ENCODE measurements around the gene HENMT1. TPM values are rescaled to one million over a fixed set of nuclear protein-coding genes. Genes with fewer than 3 reads are reported as not detected.

HENMT1 gene
- total and polyA plus RNA-seq, 9 of the 15 experiments (the other 6 are each of a cell fraction or from before 2014, with no cell fraction given): not detected

DNA sequence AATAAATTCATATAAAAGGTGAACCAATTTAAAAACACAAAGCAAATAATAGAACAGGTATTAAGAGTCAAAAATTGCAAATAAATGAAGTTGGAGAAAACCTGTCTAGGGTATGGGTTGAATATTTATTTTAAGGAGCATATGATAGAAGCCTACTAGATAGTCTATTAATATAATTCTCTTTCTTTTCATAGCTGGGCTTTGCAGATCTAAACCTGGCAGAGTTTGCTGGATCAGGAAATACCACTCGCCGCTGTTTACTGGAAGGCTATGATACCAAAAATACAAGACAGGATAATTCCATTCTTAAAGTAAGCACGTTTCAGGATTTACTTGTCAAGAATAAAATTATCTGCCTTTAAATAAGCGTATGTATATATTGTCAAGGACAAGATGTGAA is 48.9 kb downstream of the HENMT1 start (continued):
- TF ChIP-seq NCOA6 (IDR thresholded peaks at IDR 0.05): no peak
- no peak for TF ChIP-seq CREM (IDR thresholded peaks at IDR 0.05; ENCODE audit: low read depth)
- no peak for TF ChIP-seq MAFG (tag; conservative IDR thresholded peaks at IDR 0.05)
- no peak for TF ChIP-seq KDM5B (IDR thresholded peaks at IDR 0.05; ENCODE audit: insufficient replicate concordance, low read depth, low read length)
- no peak for TF ChIP-seq YBX1 (IDR thresholded peaks at IDR 0.05)
- TF ChIP-seq, protein P1, sequence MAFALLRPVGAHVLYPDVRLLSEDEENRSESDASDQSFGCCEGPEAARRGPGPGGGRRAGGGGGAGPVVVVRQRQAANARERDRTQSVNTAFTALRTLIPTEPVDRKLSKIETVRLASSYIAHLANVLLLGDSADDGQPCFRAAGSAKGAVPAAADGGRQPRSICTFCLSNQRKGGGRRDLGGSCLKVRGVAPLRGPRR (CRISPR knock-in tag; IDR thresholded peaks at IDR 0.05): no peak
- TF ChIP-seq SLC30A9 (CRISPR knock-in tag; IDR thresholded peaks at IDR 0.05): no peak

DNA sequence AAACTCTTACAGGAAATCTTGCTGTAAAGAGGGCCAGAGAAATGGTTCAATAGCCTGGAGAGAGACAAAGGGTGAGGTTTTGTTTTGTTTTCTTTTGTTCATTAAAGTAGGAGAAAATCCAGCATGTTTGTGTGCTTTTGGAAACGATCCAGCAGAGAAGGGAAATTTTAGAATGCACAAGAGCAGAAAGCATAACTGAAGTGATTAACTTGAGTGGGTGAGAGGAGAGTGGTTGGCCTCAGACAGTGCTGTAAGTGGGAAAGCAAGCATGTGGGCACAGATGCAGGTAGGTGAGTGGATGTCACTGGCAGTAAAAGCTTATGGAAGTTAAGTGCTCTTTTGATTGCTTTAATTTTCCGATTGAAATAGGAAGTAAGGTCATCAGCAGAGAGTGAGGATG is 50.8 kb downstream of the HENMT1 start:
- no peak overlapping the region for H3K4me2 ChIP-seq (ENCODE audit: insufficient read depth, low read length)
- 31% methylated on average over 2 of the region's 2 CpGs for WGBS (ENCODE audit: insufficient coverage, low coverage, missing lambda C conversion rate)
- POLR2A ChIA-PET: interaction anchor here (0.7 to 0.8 kb wide), 2 partner anchors 82 to 818 kb away, joined by 3 read pairs; no protein-coding TSS in a partner anchor
- ATAC-seq: no peak
- H3K4me1 ChIP-seq (replicated peaks in 1 of 2; ENCODE audit: control insufficient read depth in 2 of 2, insufficient read depth in 2 of 2, low read length in 2 of 2): no peaks in the 10 kb centered on the region; a peak in 1 of 5 replicates
- H2AFZ ChIP-seq (ENCODE audit: low read depth, low read length): no peak overlapping the region
- no peaks in the 10 kb centered on the region for H3K27me3 ChIP-seq (ENCODE audit: control insufficient read depth in 2 of 2, insufficient read depth in 2 of 2, low read length in 2 of 2)
- intact Hi-C loops (cut with micrococcal nuclease): no loop called here
- in situ Hi-C loops (cut with MboI): no loop called here
- no peaks in the 10 kb centered on the region for H3K9me1 ChIP-seq (ENCODE audit: control insufficient read depth, insufficient read depth, low read length)
- no peak overlapping the region for H3K4me3 ChIP-seq
- H3K36me3 ChIP-seq (ENCODE audit: control insufficient read depth, insufficient read depth, low read length): peaks cover 10% of the 10 kb centered on the region; the same call in 1 of the 3 replicates
- FAIRE-seq: no peak
- no peak overlapping the region for H3K9ac ChIP-seq (ENCODE audit: insufficient read depth in 1 of 2, low read depth in 2 of 2, low read length in 2 of 2)
- no peak overlapping the region for H3K27ac ChIP-seq (ENCODE audit: extremely low read depth, low read depth, low read length)
- CTCF ChIA-PET (ENCODE audit: low intra/inter-chr PET ratio): no interaction called here
- no peaks in the 10 kb centered on the region for H3K9me3 ChIP-seq (replicated peaks; ENCODE audit: control insufficient read depth, insufficient read depth, low read depth, low read length)
- no peaks in the 10 kb centered on the region for H3K79me2 ChIP-seq (ENCODE audit: control insufficient read depth, insufficient read depth, low read length)
- BruUV-seq (replicated peaks): no TSS peak
- no peaks in the 10 kb centered on the region for H4K20me1 ChIP-seq (replicated peaks; ENCODE audit: control insufficient read depth, insufficient read depth, low read length)
- no peak for DNase-seq (ENCODE audit: extremely low read depth in 1 of 4, low spot score in 3 of 4)
- TF ChIP-seq FOXP1 (CRISPR knock-in tag; IDR thresholded peaks at IDR 0.05): no peak
- TF ChIP-seq DPF2 (IDR thresholded peaks at IDR 0.05): no peak
- TF ChIP-seq BDP1 (IDR thresholded peaks at IDR 0.05; ENCODE audit: insufficient read depth, insufficient read length): no peak
- TF ChIP-seq, protein P2, sequence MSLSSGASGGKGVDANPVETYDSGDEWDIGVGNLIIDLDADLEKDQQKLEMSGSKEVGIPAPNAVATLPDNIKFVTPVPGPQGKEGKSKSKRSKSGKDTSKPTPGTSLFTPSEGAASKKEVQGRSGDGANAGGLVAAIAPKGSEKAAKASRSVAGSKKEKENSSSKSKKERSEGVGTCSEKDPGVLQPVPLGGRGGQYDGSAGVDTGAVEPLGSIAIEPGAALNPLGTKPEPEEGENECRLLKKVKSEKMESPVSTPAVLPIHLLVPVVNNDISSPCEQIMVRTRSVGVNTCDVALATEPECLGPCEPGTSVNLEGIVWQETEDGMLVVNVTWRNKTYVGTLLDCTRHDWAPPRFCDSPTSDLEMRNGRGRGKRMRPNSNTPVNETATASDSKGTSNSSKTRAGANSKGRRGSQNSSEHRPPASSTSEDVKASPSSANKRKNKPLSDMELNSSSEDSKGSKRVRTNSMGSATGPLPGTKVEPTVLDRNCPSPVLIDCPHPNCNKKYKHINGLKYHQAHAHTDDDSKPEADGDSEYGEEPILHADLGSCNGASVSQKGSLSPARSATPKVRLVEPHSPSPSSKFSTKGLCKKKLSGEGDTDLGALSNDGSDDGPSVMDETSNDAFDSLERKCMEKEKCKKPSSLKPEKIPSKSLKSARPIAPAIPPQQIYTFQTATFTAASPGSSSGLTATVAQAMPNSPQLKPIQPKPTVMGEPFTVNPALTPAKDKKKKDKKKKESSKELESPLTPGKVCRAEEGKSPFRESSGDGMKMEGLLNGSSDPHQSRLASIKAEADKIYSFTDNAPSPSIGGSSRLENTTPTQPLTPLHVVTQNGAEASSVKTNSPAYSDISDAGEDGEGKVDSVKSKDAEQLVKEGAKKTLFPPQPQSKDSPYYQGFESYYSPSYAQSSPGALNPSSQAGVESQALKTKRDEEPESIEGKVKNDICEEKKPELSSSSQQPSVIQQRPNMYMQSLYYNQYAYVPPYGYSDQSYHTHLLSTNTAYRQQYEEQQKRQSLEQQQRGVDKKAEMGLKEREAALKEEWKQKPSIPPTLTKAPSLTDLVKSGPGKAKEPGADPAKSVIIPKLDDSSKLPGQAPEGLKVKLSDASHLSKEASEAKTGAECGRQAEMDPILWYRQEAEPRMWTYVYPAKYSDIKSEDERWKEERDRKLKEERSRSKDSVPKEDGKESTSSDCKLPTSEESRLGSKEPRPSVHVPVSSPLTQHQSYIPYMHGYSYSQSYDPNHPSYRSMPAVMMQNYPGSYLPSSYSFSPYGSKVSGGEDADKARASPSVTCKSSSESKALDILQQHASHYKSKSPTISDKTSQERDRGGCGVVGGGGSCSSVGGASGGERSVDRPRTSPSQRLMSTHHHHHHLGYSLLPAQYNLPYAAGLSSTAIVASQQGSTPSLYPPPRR (CRISPR knock-in tag; IDR thresholded peaks at IDR 0.05; ENCODE audit: borderline replicate concordance): no peak
- no peak for TF ChIP-seq TFAM (CRISPR knock-in tag; conservative IDR thresholded peaks at IDR 0.05)
- no peak for TF ChIP-seq ZNF699 (CRISPR knock-in tag; IDR thresholded peaks at IDR 0.05; ENCODE audit: insufficient replicate concordance)
- no peak for TF ChIP-seq KDM2B (CRISPR knock-in tag; IDR thresholded peaks at IDR 0.05)
- no peak for TF ChIP-seq COPS2 (conservative IDR thresholded peaks at IDR 0.05)
- TF ChIP-seq, protein P3, sequence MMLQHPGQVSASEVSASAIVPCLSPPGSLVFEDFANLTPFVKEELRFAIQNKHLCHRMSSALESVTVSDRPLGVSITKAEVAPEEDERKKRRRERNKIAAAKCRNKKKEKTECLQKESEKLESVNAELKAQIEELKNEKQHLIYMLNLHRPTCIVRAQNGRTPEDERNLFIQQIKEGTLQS (IDR thresholded peaks at IDR 0.05): no peak
- TF ChIP-seq, protein P3 (CRISPR knock-in tag; conservative IDR thresholded peaks at IDR 0.05): no peak
- no peak for TF ChIP-seq BRF1 (IDR thresholded peaks at IDR 0.05; ENCODE audit: borderline replicate concordance, extremely low read depth, insufficient read length)
